Measurements from ENCODE around the gene INTS14.
A peak's percentile ranks its signal among the peaks of the same experiment; 100 is the strongest.
"Not testable (repeated sequence)": the region's sequence is repeated elsewhere in the genome, so short reads cannot be mapped to it uniquely, and the experiment has no call there.

INTS14 gene

GRCh38 chr15:65578904-65579728 is 31.8 kb downstream of the INTS14 start:
- DNase-seq (ENCODE audit: low spot score): no peak

GRCh38 chr15:65577129-65577996 is 33.6 kb downstream of the INTS14 start:
- peak; percentile 15 for DNase-seq (ENCODE audit: low spot score)

- no peak for DNase-seq (ENCODE audit: low spot score)
These were observed 34.3 kb downstream of the INTS14 start for GRCh38 chr15:65576664-65577063.

DNA sequence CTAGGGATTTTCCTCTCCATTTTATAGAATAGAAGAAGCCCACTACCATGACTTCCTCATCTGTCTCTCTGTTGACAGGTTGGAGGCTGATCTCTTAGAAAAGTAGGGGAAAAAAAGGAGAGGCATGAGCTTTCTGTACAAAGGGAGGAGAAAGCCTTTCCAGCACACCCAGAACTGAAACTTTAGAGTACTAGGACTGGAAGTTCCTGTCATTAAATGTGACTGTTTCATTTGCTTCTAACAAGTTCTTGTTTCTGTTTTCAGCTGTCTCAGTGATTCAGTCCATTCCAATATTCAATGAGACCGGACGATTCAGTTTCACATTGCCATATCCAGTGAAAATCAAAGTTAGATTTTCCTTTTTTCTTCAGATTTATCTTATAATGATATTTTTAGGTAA is 39.0 kb downstream of the INTS14 start:
- no peak for DNase-seq (ENCODE audit: low spot score)

GRCh38 chr15:65569728-65570127 is 41.2 kb downstream of the INTS14 start:
- DNase-seq (ENCODE audit: low spot score): no peak

DNA sequence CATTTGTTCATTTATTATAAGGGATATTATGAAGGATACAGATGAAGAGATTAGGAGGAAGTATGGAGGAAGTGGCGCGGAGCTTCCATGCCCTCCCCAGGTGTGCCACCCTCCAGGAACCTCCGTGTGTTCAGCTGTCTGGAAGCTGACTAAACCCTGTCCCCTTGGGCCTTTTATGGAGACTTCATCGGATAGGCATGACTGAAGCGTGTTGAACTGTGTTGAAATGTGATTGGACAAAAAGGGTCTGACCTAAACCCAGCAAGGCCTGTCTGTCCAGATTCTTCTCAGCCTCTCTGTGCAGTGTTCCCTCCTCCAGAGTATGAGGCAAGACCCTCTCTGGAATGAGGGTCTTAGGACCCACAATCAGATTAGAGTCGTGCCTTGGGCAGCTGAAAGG is 49.0 kb downstream of the INTS14 start:
- DNase-seq (ENCODE audit: low spot score): no peak

- no peak for DNase-seq (ENCODE audit: low spot score)
These were observed 51.0 kb downstream of the INTS14 start for GRCh38 chr15:65559941-65560340.

GRCh38 chr15:65558997-65559760 is 51.8 kb downstream of the INTS14 start:
- no peak for DNase-seq (ENCODE audit: low spot score)

- no peak for DNase-seq (ENCODE audit: low spot score)
These were observed 52.6 kb downstream of the INTS14 start for GRCh38 chr15:65558336-65558735.

- no peak for DNase-seq (ENCODE audit: low spot score)
These were observed 54.3 kb downstream of the INTS14 start for GRCh38 chr15:65556622-65557021.

DNA sequence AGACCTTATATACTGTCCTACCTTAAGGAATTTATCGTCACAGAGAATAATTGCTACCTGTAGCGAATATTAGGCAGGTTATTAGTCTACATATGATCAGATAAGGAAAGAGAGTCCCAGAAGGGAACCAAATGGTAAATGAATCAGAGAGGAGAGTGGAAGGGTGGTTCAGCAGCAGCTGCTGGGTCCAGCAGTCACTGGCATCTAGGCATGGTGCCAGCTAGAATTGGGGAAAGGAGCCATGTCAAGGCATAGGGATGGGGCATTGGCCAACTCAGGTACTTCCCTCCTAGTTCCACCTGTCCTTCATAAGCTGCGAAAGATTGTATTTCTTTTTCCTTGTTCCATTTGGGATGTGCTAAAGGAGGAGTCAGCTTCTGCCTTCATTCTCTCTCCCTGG is 57.2 kb downstream of the INTS14 start:
- DNase-seq (ENCODE audit: low spot score): no peak

DNA sequence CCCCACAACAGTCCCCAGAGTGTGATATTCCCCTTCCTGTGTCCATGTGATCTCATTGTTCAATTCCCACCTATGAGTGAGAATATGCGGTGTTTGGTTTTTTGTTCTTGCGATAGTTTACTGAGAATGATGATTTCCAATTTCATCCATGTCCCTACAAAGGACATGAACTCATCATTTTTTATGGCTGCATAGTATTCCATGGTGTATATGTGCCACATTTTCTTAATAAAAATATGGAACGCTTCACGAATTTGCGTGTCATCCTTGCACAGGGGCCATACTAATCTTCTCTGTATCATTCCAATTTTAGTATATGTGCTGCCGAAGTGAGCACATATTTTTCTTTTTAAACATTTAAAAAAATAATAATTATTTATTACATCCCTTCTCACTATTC is 58.1 kb downstream of the INTS14 start:
- not testable (repeated sequence) for DNase-seq (ENCODE audit: low spot score)

DNA sequence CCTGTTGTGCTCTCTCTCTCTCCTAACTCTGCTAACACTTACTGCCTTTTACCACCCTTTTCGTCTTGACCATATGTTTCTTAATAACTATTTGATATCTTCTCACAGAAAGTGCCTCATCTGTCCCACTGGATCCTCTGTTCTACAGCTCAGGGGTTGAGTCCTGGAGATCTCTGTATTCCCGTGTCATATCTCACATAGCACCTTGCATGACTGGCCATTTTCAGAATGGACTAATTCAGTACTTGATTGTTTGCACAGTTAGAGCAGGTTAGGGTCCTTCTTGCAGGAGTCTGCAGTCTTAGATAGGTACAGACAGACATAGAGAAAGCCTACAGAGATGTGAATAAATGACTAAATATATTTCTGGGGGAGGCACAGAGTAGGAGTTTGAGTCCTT is 59.7 kb downstream of the INTS14 start:
- no peak for DNase-seq (ENCODE audit: low spot score)

GRCh38 chr15:65550681-65551098 is 60.2 kb downstream of the INTS14 start:
- no peak for DNase-seq (ENCODE audit: low spot score)

GRCh38 chr15:65549288-65549687 is 61.6 kb downstream of the INTS14 start:
- not testable (repeated sequence) for DNase-seq (ENCODE audit: low spot score)

- DNase-seq (ENCODE audit: low spot score): no peak
These were observed 63.1 kb downstream of the INTS14 start for GRCh38 chr15:65547841-65548240.

GRCh38 chr15:65541231-65541820 is 69.6 kb downstream of the INTS14 start:
- DNase-seq (ENCODE audit: low spot score): no peak

DNA sequence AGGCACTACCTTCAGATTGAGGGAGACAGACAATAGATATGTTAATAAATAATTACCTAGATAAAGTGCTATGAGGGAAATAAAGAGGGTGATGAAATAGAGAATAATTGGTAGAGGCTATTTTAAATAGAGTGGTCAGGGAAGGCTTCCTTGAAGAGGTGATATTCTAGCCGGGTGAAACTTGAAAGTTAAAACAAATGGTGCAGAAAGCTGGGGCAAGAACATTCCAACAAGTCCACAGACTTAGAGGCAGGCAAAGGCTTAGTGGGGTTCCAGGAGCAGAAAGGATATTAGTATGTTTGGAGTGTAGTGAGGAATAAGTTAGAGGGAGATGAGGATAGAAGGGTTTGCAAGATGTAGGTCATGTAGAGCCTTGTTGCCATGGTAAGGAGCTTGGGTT is 70.6 kb downstream of the INTS14 start:
- no peak for DNase-seq (ENCODE audit: low spot score)

DNA sequence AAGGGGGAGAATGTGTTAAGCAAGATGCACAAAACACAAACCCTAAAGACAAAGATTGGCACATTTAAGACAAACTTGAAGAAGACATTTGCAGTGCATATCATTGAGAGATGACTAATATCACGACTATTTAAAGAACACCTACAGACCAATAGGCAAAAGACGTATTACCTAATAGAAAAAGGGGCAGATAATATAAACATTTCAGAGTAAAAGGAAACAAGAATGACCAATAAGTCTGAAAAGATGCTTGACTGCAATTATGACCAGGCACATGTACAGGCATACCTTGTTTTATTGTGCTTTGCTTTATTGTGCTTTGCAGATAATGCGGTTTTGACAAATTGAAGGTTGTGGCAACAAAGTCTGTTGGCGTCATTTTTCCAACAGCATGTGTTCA is 75.7 kb downstream of the INTS14 start:
- DNase-seq (ENCODE audit: low spot score): no peak

- no peak for DNase-seq (ENCODE audit: low spot score)
These were observed 77.7 kb downstream of the INTS14 start for GRCh38 chr15:65533057-65533756.

GRCh38 chr15:65532738-65533051 is 78.2 kb downstream of the INTS14 start:
- no peak for DNase-seq (ENCODE audit: low spot score)

Data from NAMALWA (cell line).